ENCODE data around the gene AGXT2. TPM values are rescaled to one million over a fixed set of nuclear protein-coding genes. Genes with fewer than 3 reads are reported as not detected.

Gene AGXT2
- total RNA-seq, 1 donor from 2014 or later: not detected

GRCh38 chr5:34998058-34998789 lies 49.5 kb downstream of the AGXT2 start:
- peaks cover 8% of the 10 kb centered on the region for H3K4me1 Mint-ChIP-seq (ENCODE audit: unreplicated experiment)
- TF ChIP-seq, protein P1, sequence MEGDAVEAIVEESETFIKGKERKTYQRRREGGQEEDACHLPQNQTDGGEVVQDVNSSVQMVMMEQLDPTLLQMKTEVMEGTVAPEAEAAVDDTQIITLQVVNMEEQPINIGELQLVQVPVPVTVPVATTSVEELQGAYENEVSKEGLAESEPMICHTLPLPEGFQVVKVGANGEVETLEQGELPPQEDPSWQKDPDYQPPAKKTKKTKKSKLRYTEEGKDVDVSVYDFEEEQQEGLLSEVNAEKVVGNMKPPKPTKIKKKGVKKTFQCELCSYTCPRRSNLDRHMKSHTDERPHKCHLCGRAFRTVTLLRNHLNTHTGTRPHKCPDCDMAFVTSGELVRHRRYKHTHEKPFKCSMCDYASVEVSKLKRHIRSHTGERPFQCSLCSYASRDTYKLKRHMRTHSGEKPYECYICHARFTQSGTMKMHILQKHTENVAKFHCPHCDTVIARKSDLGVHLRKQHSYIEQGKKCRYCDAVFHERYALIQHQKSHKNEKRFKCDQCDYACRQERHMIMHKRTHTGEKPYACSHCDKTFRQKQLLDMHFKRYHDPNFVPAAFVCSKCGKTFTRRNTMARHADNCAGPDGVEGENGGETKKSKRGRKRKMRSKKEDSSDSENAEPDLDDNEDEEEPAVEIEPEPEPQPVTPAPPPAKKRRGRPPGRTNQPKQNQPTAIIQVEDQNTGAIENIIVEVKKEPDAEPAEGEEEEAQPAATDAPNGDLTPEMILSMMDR (IDR thresholded peaks at IDR 0.05; ENCODE audit: unreplicated experiment): no peak
- no peak for DNase-seq (ENCODE audit: low spot score)
- no peak overlapping the region for H3K4me3 Mint-ChIP-seq (ENCODE audit: unreplicated experiment)
- H3K36me3 Mint-ChIP-seq (ENCODE audit: low read depth, unreplicated experiment): no peaks in the 10 kb centered on the region
- H3K27ac Mint-ChIP-seq (ENCODE audit: unreplicated experiment): no peak overlapping the region
- H3K9me3 Mint-ChIP-seq (ENCODE audit: unreplicated experiment): no peaks in the 10 kb centered on the region
- H3K27me3 Mint-ChIP-seq (ENCODE audit: unreplicated experiment): peaks cover 1% of the 10 kb centered on the region

DNA sequence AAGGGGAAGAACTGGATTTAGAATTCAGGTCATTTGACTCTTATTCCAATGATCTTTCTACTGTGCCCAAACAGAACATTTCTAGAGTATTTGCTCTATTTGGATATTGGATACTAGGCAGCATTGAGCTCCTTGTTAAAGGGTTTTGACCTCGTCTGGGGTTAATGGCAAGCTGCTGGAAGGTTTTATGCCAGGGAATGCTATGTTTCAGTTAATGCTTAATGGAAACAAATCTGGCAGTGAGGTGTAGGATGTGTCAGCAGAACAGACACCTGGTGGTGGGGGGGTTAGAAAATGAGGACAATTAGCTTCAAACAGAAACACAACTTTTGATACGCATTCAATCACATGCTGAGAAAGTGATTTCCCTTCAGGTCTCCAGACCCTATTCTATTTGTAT lies 51.5 kb downstream of the AGXT2 start:
- Mint-ChIP-seq H3K27me3 (ENCODE audit: unreplicated experiment) (peaks cover 1% of the 10 kb centered on the region), H3K4me3 (ENCODE audit: unreplicated experiment) (no peak overlapping the region), H3K36me3 (ENCODE audit: low read depth, unreplicated experiment) (no peaks in the 10 kb centered on the region), H3K9me3 (ENCODE audit: unreplicated experiment) (no peaks in the 10 kb centered on the region), H3K4me1 (ENCODE audit: unreplicated experiment) (peaks cover 8% of the 10 kb centered on the region), H3K27ac (ENCODE audit: unreplicated experiment) (no peak overlapping the region)
- TF ChIP-seq, protein P1 (IDR thresholded peaks at IDR 0.05; ENCODE audit: unreplicated experiment): no peak
- no peak for DNase-seq (ENCODE audit: low spot score)

DNA sequence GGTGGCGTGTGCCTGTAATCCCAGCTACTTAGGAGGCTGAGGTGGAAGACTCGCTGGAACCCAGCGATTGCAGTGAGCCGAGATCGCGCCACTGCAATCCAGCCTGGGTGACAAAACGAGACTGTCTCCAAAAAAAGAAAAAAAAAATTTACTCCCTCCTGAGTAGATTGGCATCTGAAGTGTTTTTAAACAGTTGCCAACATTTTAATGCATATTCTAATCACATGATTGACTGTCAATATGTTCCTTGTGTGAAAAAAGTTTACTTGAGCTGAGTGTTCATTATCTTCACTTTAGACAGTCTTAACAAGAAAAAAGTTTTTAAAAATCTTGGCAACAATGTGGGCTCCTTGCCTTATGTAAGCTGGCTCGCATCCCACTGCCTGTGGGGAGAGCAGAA lies 53.8 kb downstream of the AGXT2 start:
- H3K27ac Mint-ChIP-seq (ENCODE audit: unreplicated experiment): no peak overlapping the region

GRCh38 chr5:34991486-34992238 lies 56.1 kb downstream of the AGXT2 start:
- Mint-ChIP-seq H3K36me3 (ENCODE audit: low read depth, unreplicated experiment) (peaks cover 1% of the 10 kb centered on the region), H3K27me3 (ENCODE audit: unreplicated experiment) (peaks cover 3% of the 10 kb centered on the region), H3K9me3 (ENCODE audit: unreplicated experiment) (no peaks in the 10 kb centered on the region), H3K4me1 (ENCODE audit: unreplicated experiment) (peaks cover 8% of the 10 kb centered on the region), H3K27ac (ENCODE audit: unreplicated experiment) (no peak overlapping the region), H3K4me3 (ENCODE audit: unreplicated experiment) (no peak overlapping the region)
- DNase-seq (ENCODE audit: low spot score): no peak
- TF ChIP-seq, protein P1 (IDR thresholded peaks at IDR 0.05; ENCODE audit: unreplicated experiment): no peak

More for the DNA sequence above, 53.8 kb downstream of the AGXT2 start:
- no peak for DNase-seq (ENCODE audit: low spot score)
- H3K9me3 Mint-ChIP-seq (ENCODE audit: unreplicated experiment): no peaks in the 10 kb centered on the region
- H3K4me3 Mint-ChIP-seq (ENCODE audit: unreplicated experiment): no peak overlapping the region
- H3K4me1 Mint-ChIP-seq (ENCODE audit: unreplicated experiment): peaks cover 8% of the 10 kb centered on the region
- peaks cover 1% of the 10 kb centered on the region for H3K27me3 Mint-ChIP-seq (ENCODE audit: unreplicated experiment)
- no peaks in the 10 kb centered on the region for H3K36me3 Mint-ChIP-seq (ENCODE audit: low read depth, unreplicated experiment)
- TF ChIP-seq, protein P1 (IDR thresholded peaks at IDR 0.05; ENCODE audit: unreplicated experiment): no peak

GRCh38 chr5:34986965-34987364 lies 60.8 kb downstream of the AGXT2 start:
- TF ChIP-seq, protein P1 (IDR thresholded peaks at IDR 0.05; ENCODE audit: unreplicated experiment): no peak
- no peaks in the 10 kb centered on the region for H3K9me3 Mint-ChIP-seq (ENCODE audit: unreplicated experiment)
- peaks cover 2% of the 10 kb centered on the region for H3K27me3 Mint-ChIP-seq (ENCODE audit: unreplicated experiment)
- peaks cover 4% of the 10 kb centered on the region for H3K36me3 Mint-ChIP-seq (ENCODE audit: low read depth, unreplicated experiment)
- H3K4me1 Mint-ChIP-seq (ENCODE audit: unreplicated experiment): no peaks in the 10 kb centered on the region
- H3K27ac Mint-ChIP-seq (ENCODE audit: unreplicated experiment): no peak overlapping the region
- no peak overlapping the region for H3K4me3 Mint-ChIP-seq (ENCODE audit: unreplicated experiment)
- no peak for DNase-seq (ENCODE audit: low spot score)

All from endothelial cell (in vitro differentiated cells).